ENCODE data around the gene HIGD1B.

- no peak for TF ChIP-seq CTCF (IDR thresholded peaks at IDR 0.05 in 4 of 5, conservative IDR thresholded peaks at IDR 0.05 in 1 of 5)
- TF ChIP-seq POLR2A (IDR thresholded peaks at IDR 0.05), result no peak
Observed at GRCh38 chr17:44887971-44888954, 40.6 kb downstream of the HIGD1B start.
